ENCODE measurements around the gene SSBP4. TPM values are rescaled to one million over a fixed set of nuclear protein-coding genes. Genes with fewer than 3 reads are reported as not detected.

Gene SSBP4
- total RNA-seq, 1 experiment from 2014 or later, result 46.2 TPM

- H3K4me1 Mint-ChIP-seq (ENCODE audit: low read depth, unreplicated experiment), result peaks cover 6% of the 10 kb centered on the region
- ChIA-PET CTCF (no interaction called here), POLR2A (no interaction called here)
- TF ChIP-seq CTCF (IDR thresholded peaks at IDR 0.05; ENCODE audit: insufficient read depth in 1 of 2, low read depth in 1 of 2, low read length in 1 of 2, severe bottlenecking in 1 of 2, unreplicated experiment in 1 of 2), result no peak
- Histone ChIP-seq H3K36me3 (ENCODE audit: control insufficient read depth, insufficient read depth, low read length) (no peaks in the 10 kb centered on the region), H3K9me3 (no peaks in the 10 kb centered on the region), H3K4me1 (peaks cover 13% of the 10 kb centered on the region), H3K4me3 (ENCODE audit: low read depth, low read length) (no peak overlapping the region), H3K27me3 (replicated peaks; ENCODE audit: control insufficient read depth, insufficient read depth, low read length) (no peaks in the 10 kb centered on the region)
- H3K9me3 Mint-ChIP-seq (ENCODE audit: unreplicated experiment), result no peaks in the 10 kb centered on the region
- no peak for DNase-seq
- intact Hi-C loops (cut with micrococcal nuclease; ENCODE audit: unreplicated experiment), result loop anchor here (10.0 kb wide), 1 partner anchor 200 kb away; no protein-coding TSS in a partner anchor
- no TSS peak for BruUV-seq (replicated peaks)
- H3K27ac Mint-ChIP-seq (ENCODE audit: unreplicated experiment), result no peak overlapping the region
- no peaks in the 10 kb centered on the region for H3K36me3 Mint-ChIP-seq (ENCODE audit: insufficient read depth, unreplicated experiment)
- no peak overlapping the region for H3K4me3 Mint-ChIP-seq (ENCODE audit: unreplicated experiment)
- H3K27me3 Mint-ChIP-seq (ENCODE audit: insufficient read depth, unreplicated experiment), result no peaks in the 10 kb centered on the region
Measured at GRCh38 chr19:18474366-18474887, 55.2 kb downstream of the SSBP4 start.

GRCh38 chr19:18475004-18475453, 55.8 kb downstream of the SSBP4 start:
- Histone ChIP-seq H3K27me3 (replicated peaks; ENCODE audit: control insufficient read depth, insufficient read depth, low read length) (no peaks in the 10 kb centered on the region), H3K4me1 (peaks cover 7% of the 10 kb centered on the region), H3K9me3 (no peaks in the 10 kb centered on the region), H3K4me3 (ENCODE audit: low read depth, low read length) (no peak overlapping the region), H3K36me3 (ENCODE audit: control insufficient read depth, insufficient read depth, low read length) (no peaks in the 10 kb centered on the region)
- ChIA-PET CTCF (no interaction called here), POLR2A (no interaction called here)
- no peak overlapping the region for H3K27ac Mint-ChIP-seq (ENCODE audit: unreplicated experiment)
- TF ChIP-seq CTCF (IDR thresholded peaks at IDR 0.05; ENCODE audit: insufficient read depth in 1 of 2, low read depth in 1 of 2, low read length in 1 of 2, severe bottlenecking in 1 of 2, unreplicated experiment in 1 of 2), result no peak
- peaks cover 6% of the 10 kb centered on the region for H3K4me1 Mint-ChIP-seq (ENCODE audit: low read depth, unreplicated experiment)
- peaks cover 5% of the 10 kb centered on the region for H3K36me3 Mint-ChIP-seq (ENCODE audit: insufficient read depth, unreplicated experiment)
- no peak overlapping the region for H3K4me3 Mint-ChIP-seq (ENCODE audit: unreplicated experiment)
- intact Hi-C loops (cut with micrococcal nuclease; ENCODE audit: unreplicated experiment), result loop anchor here (10.0 kb wide), 1 partner anchor 200 kb away; no protein-coding TSS in a partner anchor
- DNase-seq, result no peak
- BruUV-seq (replicated peaks), result no TSS peak
- no peaks in the 10 kb centered on the region for H3K9me3 Mint-ChIP-seq (ENCODE audit: unreplicated experiment)
- H3K27me3 Mint-ChIP-seq (ENCODE audit: insufficient read depth, unreplicated experiment), result no peaks in the 10 kb centered on the region

- Mint-ChIP-seq H3K36me3 (ENCODE audit: insufficient read depth, unreplicated experiment) (peaks cover 6% of the 10 kb centered on the region), H3K4me1 (ENCODE audit: low read depth, unreplicated experiment) (peaks cover 6% of the 10 kb centered on the region), H3K9me3 (ENCODE audit: unreplicated experiment) (no peaks in the 10 kb centered on the region), H3K4me3 (ENCODE audit: unreplicated experiment) (no peak overlapping the region), H3K27me3 (ENCODE audit: insufficient read depth, unreplicated experiment) (no peaks in the 10 kb centered on the region), H3K27ac (ENCODE audit: unreplicated experiment) (no peak overlapping the region)
- H3K36me3 ChIP-seq (ENCODE audit: control insufficient read depth, insufficient read depth, low read length), result no peaks in the 10 kb centered on the region
- no peak for TF ChIP-seq CTCF (IDR thresholded peaks at IDR 0.05; ENCODE audit: insufficient read depth in 1 of 2, low read depth in 1 of 2, low read length in 1 of 2, severe bottlenecking in 1 of 2, unreplicated experiment in 1 of 2)
- DNase-seq, result no peak
- no peaks in the 10 kb centered on the region for H3K4me1 ChIP-seq
- ChIA-PET CTCF (no interaction called here), POLR2A (no interaction called here)
- no TSS peak for BruUV-seq (replicated peaks)
- no peaks in the 10 kb centered on the region for H3K27me3 ChIP-seq (replicated peaks; ENCODE audit: control insufficient read depth, insufficient read depth, low read length)
- intact Hi-C loops (cut with micrococcal nuclease; ENCODE audit: unreplicated experiment), result loop anchor here (10.0 kb wide), 1 partner anchor 199 kb away; no protein-coding TSS in a partner anchor
- H3K4me3 ChIP-seq (ENCODE audit: low read depth, low read length), result no peak overlapping the region
- no peaks in the 10 kb centered on the region for H3K9me3 ChIP-seq
Measured at GRCh38 chr19:18475762-18476331, 56.6 kb downstream of the SSBP4 start.

Data from Caco-2 (cell line).